NCI-H2171 treated with DMSO at 0.1 percent for 48 hours (cell line): Measurements from ENCODE around the gene GADD45A.
"Not testable (repeated sequence)": the region's sequence is repeated elsewhere in the genome, so short reads cannot be mapped to it uniquely, and the experiment has no call there.

ENCODE experiments used
- DNase-seq: peaks from one replicate; lab custom pipeline; 2025; lab: John Stamatoyannopoulos, UW

The GADD45A gene

GRCh38 chr1:67721650-67722291, 36.8 kb downstream of the GADD45A start:
- no peak for DNase-seq

- no peak for DNase-seq
Measured at GRCh38 chr1:67722292-67722944, 37.4 kb downstream of the GADD45A start.

GRCh38 chr1:67723126-67723525, 38.1 kb downstream of the GADD45A start:
- DNase-seq: no peak

GRCh38 chr1:67723620-67724019, 38.6 kb downstream of the GADD45A start:
- no peak for DNase-seq

GRCh38 chr1:67724928-67725560, 40.0 kb downstream of the GADD45A start:
- DNase-seq: no peak

- DNase-seq: no peak
Measured at GRCh38 chr1:67726224-67726623, 41.2 kb downstream of the GADD45A start.

- DNase-seq: no peak
Measured at GRCh38 chr1:67729872-67730271, 44.9 kb downstream of the GADD45A start.

GRCh38 chr1:67730312-67730711, 45.3 kb downstream of the GADD45A start:
- not testable (repeated sequence) for DNase-seq

- no peak for DNase-seq
Measured at GRCh38 chr1:67731322-67731721, 46.3 kb downstream of the GADD45A start.

- peak; percentile 23 for DNase-seq
Measured at GRCh38 chr1:67732750-67733151, 47.8 kb downstream of the GADD45A start.

GRCh38 chr1:67733681-67734322, 48.8 kb downstream of the GADD45A start:
- DNase-seq: no peak

- no peak for DNase-seq
Measured at GRCh38 chr1:67734323-67734690, 49.3 kb downstream of the GADD45A start.

GRCh38 chr1:67735206-67735605, 50.2 kb downstream of the GADD45A start:
- no peak for DNase-seq

GRCh38 chr1:67735806-67736627, 51.0 kb downstream of the GADD45A start:
- DNase-seq: no peak

GRCh38 chr1:67736750-67737149, 51.7 kb downstream of the GADD45A start:
- DNase-seq: no peak

- DNase-seq: no peak
Measured at GRCh38 chr1:67737875-67738274, 52.9 kb downstream of the GADD45A start.
